UCSD-AML1 (cell line): ENCODE data around the gene LEMD3.

Source experiments
- DNase-seq: peaks from one replicate; lab custom pipeline; 2025; ENCODE audit not compliant: unreplicated experiment; lab: John Stamatoyannopoulos, UW

The LEMD3 gene

DNA sequence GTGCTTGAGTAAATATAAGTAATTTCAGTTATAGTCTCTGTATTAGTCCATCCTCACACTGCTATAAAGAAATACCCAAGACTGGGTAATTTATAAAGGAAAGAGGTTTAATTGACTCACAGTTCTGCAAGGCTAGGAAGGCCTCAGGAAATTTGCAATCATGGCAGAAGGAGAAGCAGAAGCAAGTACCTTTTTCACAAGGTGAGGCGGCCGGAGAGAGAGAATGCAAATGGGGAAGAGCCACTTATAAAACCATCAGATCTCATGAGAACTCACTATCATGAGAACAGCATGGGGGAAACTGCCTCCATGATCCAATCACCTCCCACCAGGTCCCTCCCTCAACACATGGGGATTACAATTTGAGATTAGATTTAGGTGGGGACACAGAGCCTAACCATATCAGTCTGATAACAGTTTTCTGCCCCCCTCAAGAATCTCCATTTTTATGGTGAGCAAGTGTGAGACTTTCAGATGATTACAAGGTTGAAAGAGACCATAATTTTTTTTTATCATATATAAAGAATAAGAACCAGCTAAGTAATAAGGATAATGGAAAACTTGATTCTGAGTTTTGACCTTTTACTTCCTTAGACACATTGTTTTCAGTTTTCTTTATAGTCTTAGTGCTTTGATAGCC is 35.6 kb downstream of the LEMD3 start:
- no peak for DNase-seq

DNA sequence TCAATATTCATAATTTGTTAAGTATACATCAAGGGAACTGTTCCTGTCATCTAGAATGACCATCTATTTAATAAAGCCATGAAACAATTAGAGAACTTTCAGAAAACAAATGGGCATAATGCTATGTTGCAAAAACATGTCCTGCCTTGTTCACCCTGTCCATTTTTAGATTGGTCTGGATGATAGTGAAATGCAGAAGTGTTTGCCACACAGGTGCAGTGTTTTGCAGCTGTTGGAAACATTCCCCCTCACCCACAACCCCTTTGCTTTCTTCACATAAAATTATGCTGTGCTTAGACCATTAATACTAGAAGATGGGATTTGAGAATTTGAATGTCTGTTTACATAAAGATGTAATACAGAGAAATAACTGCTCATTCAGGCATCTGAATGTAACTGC is 36.5 kb downstream of the LEMD3 start:
- no peak for DNase-seq

DNA sequence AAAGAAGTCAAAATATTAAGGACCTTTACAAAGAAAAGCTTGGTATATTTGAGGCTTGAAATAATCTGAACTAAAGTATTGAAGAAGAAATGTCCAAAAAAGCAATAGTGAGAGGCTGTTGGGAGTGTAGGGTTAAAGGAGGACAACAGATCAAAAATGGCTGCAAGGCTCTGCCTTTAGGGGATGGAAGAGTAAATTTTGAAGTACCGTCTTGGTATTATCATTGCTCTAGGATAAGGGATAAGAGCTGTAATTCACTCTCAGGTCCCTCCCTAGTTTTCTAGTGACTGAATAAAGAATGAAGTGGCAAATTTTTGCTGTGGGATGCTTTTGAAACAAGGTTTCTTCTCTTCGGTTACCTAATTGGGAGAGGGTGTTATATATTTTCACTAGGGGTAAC is 38.7 kb downstream of the LEMD3 start:
- no peak for DNase-seq

GRCh38 chr12:65208964-65209654 is 39.7 kb downstream of the LEMD3 start:
- no peak for DNase-seq

DNA sequence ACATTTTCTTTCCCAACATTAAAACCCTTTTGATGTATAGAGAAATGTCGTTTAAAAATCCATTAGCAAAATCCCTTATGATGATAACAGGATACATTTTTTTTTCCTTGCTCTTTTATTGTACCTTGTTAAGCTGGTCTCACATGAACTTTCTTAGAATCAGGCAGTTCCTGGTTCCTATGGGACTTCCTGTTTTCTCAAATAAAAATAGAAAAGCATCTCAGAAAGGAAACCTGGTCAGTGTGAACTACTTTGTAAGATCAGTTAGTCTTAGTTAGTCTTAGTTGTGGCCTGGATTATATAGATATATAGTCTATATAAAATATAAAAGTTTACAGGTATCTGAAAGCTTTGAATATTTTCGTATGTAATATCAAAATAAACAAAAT is 40.3 kb downstream of the LEMD3 start:
- no peak for DNase-seq

DNA sequence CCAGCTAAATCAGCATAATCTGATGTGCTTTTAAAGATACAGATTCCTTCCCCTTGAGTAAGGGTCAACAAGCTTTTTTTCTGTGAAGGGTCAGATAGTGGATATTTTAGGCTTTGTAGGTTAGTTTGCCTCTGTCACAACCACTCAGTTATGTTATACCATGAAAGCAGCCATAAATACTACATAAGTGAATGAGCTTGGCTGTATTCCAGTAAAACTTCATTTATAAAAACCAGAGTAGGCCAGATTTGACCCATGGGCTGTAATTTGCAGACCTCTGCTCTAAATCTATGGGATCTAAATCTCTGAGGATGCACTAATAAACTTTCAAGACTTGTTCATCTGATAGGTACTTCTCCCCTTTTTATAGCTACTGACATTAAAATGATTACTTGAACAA is 47.7 kb downstream of the LEMD3 start:
- DNase-seq: no peak

DNA sequence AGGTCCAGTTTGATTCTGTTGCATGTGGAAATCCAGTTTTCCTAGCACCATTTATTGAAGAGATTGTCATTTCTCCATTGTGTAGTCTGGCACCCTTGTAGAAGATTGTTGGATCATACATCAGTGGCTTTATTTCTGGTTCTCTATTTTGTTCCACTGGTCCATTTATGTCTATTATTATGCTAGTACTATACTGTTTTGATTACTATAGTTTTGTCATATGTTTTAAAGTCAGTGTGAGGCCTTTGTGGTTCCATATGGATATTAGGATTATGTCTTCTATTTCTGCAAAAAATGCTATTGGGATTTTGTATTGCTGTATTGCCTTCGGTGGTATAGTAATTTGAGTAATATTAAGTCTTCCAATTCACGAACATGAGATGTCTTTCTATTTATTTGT is 51.4 kb downstream of the LEMD3 start:
- DNase-seq: no peak

- no peak for DNase-seq
Measured at GRCh38 chr12:65229441-65229840, 60.1 kb downstream of the LEMD3 start.

- DNase-seq: no peak
Measured at GRCh38 chr12:65232476-65233077, 63.2 kb downstream of the LEMD3 start.

DNA sequence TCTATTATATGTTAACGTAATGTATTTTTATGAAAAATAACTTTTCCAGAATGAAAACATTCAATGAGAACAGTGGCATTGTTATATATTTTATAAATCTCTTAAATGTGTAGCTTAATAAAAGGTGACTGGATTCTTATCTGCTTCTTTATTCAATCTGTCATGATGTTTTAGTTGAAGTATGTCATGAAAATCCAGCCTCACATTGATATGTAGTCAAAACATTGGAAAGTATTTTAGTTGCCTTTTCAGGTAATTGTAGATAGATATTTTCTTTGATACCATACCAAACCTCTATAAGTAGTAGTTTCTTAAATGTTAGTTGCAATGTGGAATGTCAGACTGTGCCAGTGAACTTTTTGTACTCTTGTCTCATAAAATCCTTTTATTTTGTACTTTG is 67.8 kb downstream of the LEMD3 start:
- DNase-seq: no peak

DNA sequence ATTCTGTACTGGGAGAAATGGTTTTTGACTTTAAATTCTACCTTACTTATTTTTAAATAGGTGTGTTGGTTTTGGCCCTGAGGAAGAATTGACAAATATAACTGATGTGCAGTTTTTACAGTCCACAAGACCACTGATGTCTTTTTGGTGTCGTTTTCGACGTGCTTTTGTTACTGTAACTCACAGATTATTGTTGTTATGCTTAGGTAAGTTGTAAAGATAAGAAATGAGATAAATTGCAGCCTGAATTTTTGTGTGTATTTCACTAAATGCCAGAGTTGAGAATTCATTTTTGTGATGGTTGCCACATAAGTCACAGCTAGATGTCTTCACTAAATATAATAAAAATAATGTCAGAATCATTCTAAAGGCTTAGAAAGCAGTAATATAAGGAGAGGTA is 69.2 kb downstream of the LEMD3 start:
- DNase-seq: no peak

DNA sequence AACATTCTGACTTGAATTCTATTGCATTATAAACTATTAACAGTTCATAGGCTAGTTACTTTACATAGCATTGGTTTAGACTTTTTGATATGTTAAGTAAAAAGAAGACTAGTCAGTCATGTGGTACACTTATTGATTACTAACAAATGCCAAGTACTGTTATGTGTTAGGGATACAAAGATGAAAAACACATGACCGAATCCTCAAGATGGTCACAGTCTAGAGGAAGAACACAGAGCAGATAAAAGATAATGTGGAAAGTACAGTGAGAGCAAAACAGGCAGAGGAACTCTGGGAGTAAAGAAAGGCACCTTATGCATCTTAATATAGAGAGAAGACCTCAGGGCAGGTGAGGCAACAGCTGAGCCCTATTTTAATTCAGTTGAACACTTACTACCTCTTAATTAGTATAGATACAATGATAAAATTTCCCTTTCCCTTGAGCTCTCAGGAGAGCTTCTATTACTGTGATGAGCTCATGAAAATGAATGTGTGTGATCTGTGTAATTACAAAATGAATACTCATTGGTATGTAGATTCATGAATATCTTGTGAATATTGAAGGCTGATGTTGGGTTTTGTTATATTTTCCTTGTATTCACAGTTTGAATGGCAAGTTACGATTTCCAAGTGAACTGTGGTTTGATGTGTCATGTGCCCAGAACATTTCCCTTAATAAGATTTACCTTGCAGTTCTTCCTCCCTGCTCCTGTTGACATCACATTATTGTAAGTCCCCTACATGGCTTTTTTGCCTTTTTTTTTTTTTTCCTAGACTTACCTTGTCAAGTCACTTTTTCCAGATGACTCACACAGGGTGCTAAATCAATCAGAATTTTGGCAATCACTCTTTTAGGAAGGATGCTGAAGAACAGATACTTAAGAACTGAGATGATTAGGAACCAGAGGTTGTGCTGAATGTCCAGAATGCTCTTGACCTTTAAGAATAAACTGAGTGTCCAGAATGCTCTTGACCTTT is 79.6 kb downstream of the LEMD3 start:
- DNase-seq: no peak

GRCh38 chr12:65252515-65252914 is 83.1 kb downstream of the LEMD3 start:
- DNase-seq: no peak

GRCh38 chr12:65257986-65258385 is 88.6 kb downstream of the LEMD3 start:
- no peak for DNase-seq

DNA sequence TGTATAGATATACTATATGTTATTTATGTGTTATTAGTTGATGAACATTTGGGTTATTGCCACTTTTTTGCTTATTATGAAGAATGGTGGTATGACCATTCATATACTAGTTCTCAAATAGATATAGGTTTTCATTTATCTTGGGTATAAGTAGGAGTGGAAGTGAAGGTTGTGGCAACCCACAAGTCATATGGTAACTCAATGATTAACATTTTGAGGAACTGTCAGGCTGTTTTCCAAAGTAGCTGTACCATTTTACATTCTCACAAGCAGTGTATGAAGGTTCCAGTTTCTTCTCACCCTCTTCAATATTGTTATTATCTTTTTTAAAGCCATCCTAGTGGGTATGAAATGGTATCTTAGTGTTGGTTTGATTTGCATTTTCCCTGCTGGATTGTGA is 90.1 kb downstream of the LEMD3 start:
- DNase-seq: no peak

DNA sequence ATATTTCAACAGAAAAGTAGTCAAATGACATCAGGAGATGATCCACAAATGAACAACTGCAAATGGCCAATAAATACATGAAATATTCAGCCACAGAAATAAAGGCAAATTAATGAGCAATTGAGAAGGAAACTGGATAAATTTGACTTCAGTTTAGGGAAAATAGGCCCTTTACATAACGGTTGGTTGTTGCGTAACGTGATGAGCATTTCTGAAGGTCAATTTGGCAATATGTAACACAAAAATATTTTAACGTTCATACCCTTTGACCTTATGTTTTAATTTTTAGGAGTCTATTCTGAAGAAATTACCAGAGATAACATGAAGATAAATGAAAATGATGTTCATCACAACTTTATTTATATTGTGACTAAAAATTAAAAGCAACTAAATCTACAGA is 94.4 kb downstream of the LEMD3 start:
- DNase-seq: no peak

GRCh38 chr12:65266408-65266807 is 97.0 kb downstream of the LEMD3 start:
- no peak for DNase-seq

DNA sequence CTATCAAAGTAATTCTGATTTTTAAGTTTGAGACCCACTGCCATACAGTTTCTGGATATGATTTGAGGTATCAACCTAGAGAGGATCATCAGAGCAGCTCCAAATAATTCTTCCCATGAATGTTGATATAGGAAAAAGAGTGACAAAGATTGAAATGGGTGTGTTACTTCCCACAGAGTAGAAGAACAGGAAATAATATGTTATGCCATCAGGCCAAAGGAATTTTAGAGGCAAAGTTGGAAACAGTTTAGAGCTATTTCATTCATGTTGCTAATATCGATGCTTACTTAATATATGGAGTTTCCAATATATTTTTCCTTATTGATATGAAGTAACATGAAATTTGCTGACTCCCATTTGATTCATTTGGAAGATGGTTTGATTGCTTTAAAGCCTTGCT is 100.2 kb downstream of the LEMD3 start:
- no peak for DNase-seq

DNA sequence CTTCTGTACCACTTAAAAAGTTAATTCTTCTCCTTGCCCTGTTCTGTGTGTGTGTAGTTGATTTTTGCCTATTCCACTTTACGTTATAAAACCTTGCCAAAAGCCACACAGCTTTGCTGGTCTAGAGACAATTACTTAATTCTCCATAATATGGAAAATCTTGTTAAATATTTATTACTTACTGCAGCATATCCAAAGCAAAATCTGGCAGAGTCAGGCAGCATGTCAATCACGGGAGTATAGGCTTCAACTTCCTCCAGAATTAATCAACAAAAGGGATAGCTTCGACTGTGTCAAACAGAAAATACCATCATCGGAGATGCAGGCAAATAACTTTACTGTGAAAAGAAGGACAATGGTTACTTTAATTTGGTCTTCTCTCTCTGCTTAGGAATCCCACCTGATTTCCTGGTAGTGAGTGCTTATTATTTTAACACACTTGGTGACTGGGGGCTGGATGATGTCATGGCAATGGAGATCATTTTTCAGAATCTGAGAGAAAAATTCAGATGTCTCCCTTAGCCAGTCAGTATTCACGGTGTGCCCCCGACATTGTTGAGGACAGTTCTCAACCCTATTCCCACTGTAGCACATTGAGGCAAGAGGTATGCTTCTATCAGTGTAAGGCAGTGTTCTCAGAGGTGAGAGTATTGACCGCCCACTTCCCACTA is 105.4 kb downstream of the LEMD3 start:
- no peak for DNase-seq

DNA sequence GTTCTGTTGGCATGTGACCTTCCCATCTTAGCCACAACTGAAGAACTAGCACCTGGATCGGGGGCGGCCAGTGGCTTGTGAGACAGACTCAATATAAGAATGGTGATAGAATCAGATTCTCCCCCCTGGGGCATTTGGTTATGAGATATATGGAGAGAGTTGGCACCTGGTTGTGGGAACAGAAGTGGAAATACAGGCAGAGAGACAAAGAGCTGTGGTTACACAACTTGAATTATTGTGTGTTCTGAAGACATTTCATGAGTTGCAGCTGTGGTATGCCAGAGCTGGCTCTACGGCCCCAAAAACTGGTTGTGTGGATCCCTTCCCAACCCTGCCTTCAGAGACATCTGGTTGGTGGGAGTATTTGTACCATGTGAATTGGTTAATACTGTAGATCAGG is 106.2 kb downstream of the LEMD3 start:
- no peak for DNase-seq

- no peak for DNase-seq
Measured at GRCh38 chr12:65276916-65277530, 107.6 kb downstream of the LEMD3 start.
